SIG-M5 (cell line): ENCODE measurements around the gene FAM181A.

Experiments
- DNase-seq: peaks from one replicate; lab custom pipeline; 2025; lab: John Stamatoyannopoulos, UW

FAM181A gene

GRCh38 chr14:93978735-93979134 lies 51.6 kb downstream of the FAM181A start:
- no peak for DNase-seq
